ENCODE measurements around the gene NRG3.
"Not testable (repeated sequence)": the region's sequence is repeated elsewhere in the genome, so short reads cannot be mapped to it uniquely, and the experiment has no call there.

The NRG3 gene

GRCh38 chr10:82040336-82040735 is 165.3 kb downstream of the NRG3 start:
- Histone ChIP-seq H3K27me3 (ENCODE audit: insufficient read depth, low read length) (no peaks in the 10 kb centered on the region), H3K4me2 (ENCODE audit: low read length) (no peak overlapping the region), H3K4me1 (ENCODE audit: control insufficient read depth in 1 of 2, insufficient read depth in 2 of 2, low read length in 2 of 2) (no peaks in the 10 kb centered on the region), H4K8ac (ENCODE audit: low read depth, low read length) (no peak overlapping the region), H3K79me2 (ENCODE audit: control insufficient read depth, insufficient read depth, low read length, poor library complexity) (no peaks in the 10 kb centered on the region), H3K18ac (ENCODE audit: low read length) (no peak overlapping the region), H4K91ac (ENCODE audit: low read depth, low read length) (no peak overlapping the region), H3K79me1 (ENCODE audit: low read length) (no peaks in the 10 kb centered on the region), H3K4me3 (ENCODE audit: low read depth, low read length) (no peak overlapping the region), H3K36me3 (ENCODE audit: control insufficient read depth in 1 of 2, insufficient read depth in 2 of 2, low read length in 2 of 2) (no peaks in the 10 kb centered on the region), H3K9me3 (ENCODE audit: insufficient read depth, low read depth, low read length) (no peaks in the 10 kb centered on the region), H2BK5ac (ENCODE audit: low read depth, low read length, poor library complexity) (no peak overlapping the region), H3K23ac (ENCODE audit: low read length) (no peak overlapping the region), H3K14ac (ENCODE audit: low read length) (no peak overlapping the region), H2AFZ (ENCODE audit: insufficient read depth, low read length, poor library complexity) (no peak overlapping the region), H3K4ac (ENCODE audit: low read depth, low read length) (no peak overlapping the region), H2AK5ac (ENCODE audit: low read length) (no peak overlapping the region), H3K27ac (ENCODE audit: low read depth, low read length) (no peak overlapping the region), H3K9ac (ENCODE audit: low read length) (no peak overlapping the region), H2BK12ac (ENCODE audit: low read length) (no peak overlapping the region), H4K12ac (ENCODE audit: low read depth, low read length) (no peak overlapping the region), H2BK120ac (ENCODE audit: insufficient read depth, low read length, poor library complexity) (no peak overlapping the region)
- no peak for DNase-seq
- WGBS (ENCODE audit: extremely low coverage, insufficient coverage, insufficient read length): no CpG with 5 or more reads among the region's 1 CpG

GRCh38 chr10:82041018-82041417 is 166.0 kb downstream of the NRG3 start:
- H2AK5ac ChIP-seq (ENCODE audit: low read length): no peak overlapping the region
- no peak overlapping the region for H3K4me3 ChIP-seq (ENCODE audit: low read depth, low read length)
- no peak overlapping the region for H4K12ac ChIP-seq (ENCODE audit: low read depth, low read length)
- H3K36me3 ChIP-seq (ENCODE audit: control insufficient read depth in 1 of 2, insufficient read depth in 2 of 2, low read length in 2 of 2): no peaks in the 10 kb centered on the region
- H3K4me2 ChIP-seq (ENCODE audit: low read length): no peak overlapping the region
- no peaks in the 10 kb centered on the region for H3K4me1 ChIP-seq (ENCODE audit: control insufficient read depth in 1 of 2, insufficient read depth in 2 of 2, low read length in 2 of 2)
- no peaks in the 10 kb centered on the region for H3K79me2 ChIP-seq (ENCODE audit: control insufficient read depth, insufficient read depth, low read length, poor library complexity)
- no peaks in the 10 kb centered on the region for H3K9me3 ChIP-seq (ENCODE audit: insufficient read depth, low read depth, low read length)
- H3K18ac ChIP-seq (ENCODE audit: low read length): no peak overlapping the region
- no peak overlapping the region for H4K91ac ChIP-seq (ENCODE audit: low read depth, low read length)
- H3K14ac ChIP-seq (ENCODE audit: low read length): no peak overlapping the region
- no peak overlapping the region for H2AFZ ChIP-seq (ENCODE audit: insufficient read depth, low read length, poor library complexity)
- H3K4ac ChIP-seq (ENCODE audit: low read depth, low read length): no peak overlapping the region
- H4K8ac ChIP-seq (ENCODE audit: low read depth, low read length): no peak overlapping the region
- no peak overlapping the region for H2BK5ac ChIP-seq (ENCODE audit: low read depth, low read length, poor library complexity)
- H3K9ac ChIP-seq (ENCODE audit: low read length): no peak overlapping the region
- no peak overlapping the region for H3K23ac ChIP-seq (ENCODE audit: low read length)
- no peak overlapping the region for H2BK12ac ChIP-seq (ENCODE audit: low read length)
- no peak overlapping the region for H3K27ac ChIP-seq (ENCODE audit: low read depth, low read length)
- H2BK120ac ChIP-seq (ENCODE audit: insufficient read depth, low read length, poor library complexity): no peak overlapping the region
- no peaks in the 10 kb centered on the region for H3K27me3 ChIP-seq (ENCODE audit: insufficient read depth, low read length)
- WGBS (ENCODE audit: extremely low coverage, insufficient coverage, insufficient read length): no CpG with 5 or more reads among the region's 2 CpGs
- no peak for DNase-seq
- no peaks in the 10 kb centered on the region for H3K79me1 ChIP-seq (ENCODE audit: low read length)

- no CpG with 5 or more reads among the region's 1 CpG for WGBS (ENCODE audit: extremely low coverage, insufficient coverage, insufficient read length)
- Histone ChIP-seq H2AFZ (ENCODE audit: insufficient read depth, low read length, poor library complexity) (no peak overlapping the region), H2BK12ac (ENCODE audit: low read length) (no peak overlapping the region), H3K4me2 (ENCODE audit: low read length) (no peak overlapping the region), H2BK5ac (ENCODE audit: low read depth, low read length, poor library complexity) (no peak overlapping the region), H3K18ac (ENCODE audit: low read length) (no peak overlapping the region), H4K91ac (ENCODE audit: low read depth, low read length) (no peak overlapping the region), H3K27ac (ENCODE audit: low read depth, low read length) (no peak overlapping the region), H3K4me3 (ENCODE audit: low read depth, low read length) (no peak overlapping the region), H3K4me1 (ENCODE audit: control insufficient read depth in 1 of 2, insufficient read depth in 2 of 2, low read length in 2 of 2) (no peaks in the 10 kb centered on the region), H2AK5ac (ENCODE audit: low read length) (no peak overlapping the region), H3K79me1 (ENCODE audit: low read length) (no peaks in the 10 kb centered on the region), H3K27me3 (ENCODE audit: insufficient read depth, low read length) (no peaks in the 10 kb centered on the region), H3K14ac (ENCODE audit: low read length) (no peak overlapping the region), H3K79me2 (ENCODE audit: control insufficient read depth, insufficient read depth, low read length, poor library complexity) (no peaks in the 10 kb centered on the region), H3K36me3 (ENCODE audit: control insufficient read depth in 1 of 2, insufficient read depth in 2 of 2, low read length in 2 of 2) (no peaks in the 10 kb centered on the region), H2BK120ac (ENCODE audit: insufficient read depth, low read length, poor library complexity) (no peak overlapping the region), H3K9ac (ENCODE audit: low read length) (no peak overlapping the region), H3K9me3 (ENCODE audit: insufficient read depth, low read depth, low read length) (no peaks in the 10 kb centered on the region), H4K8ac (ENCODE audit: low read depth, low read length) (no peak overlapping the region), H3K4ac (ENCODE audit: low read depth, low read length) (no peak overlapping the region), H3K23ac (ENCODE audit: low read length) (no peak overlapping the region), H4K12ac (ENCODE audit: low read depth, low read length) (no peak overlapping the region)
- DNase-seq: no peak
These were observed 181.4 kb downstream of the NRG3 start for GRCh38 chr10:82056391-82056790.

GRCh38 chr10:82067192-82067591 is 192.2 kb downstream of the NRG3 start:
- H4K8ac ChIP-seq (ENCODE audit: low read depth, low read length); H3K27ac ChIP-seq (ENCODE audit: low read depth, low read length); H3K79me1 ChIP-seq (ENCODE audit: low read length); H3K14ac ChIP-seq (ENCODE audit: low read length); H3K4me3 ChIP-seq (ENCODE audit: low read depth, low read length); H3K9ac ChIP-seq (ENCODE audit: low read length); H2AFZ ChIP-seq (ENCODE audit: insufficient read depth, low read length, poor library complexity); H2BK5ac ChIP-seq (ENCODE audit: low read depth, low read length, poor library complexity); H3K23ac ChIP-seq (ENCODE audit: low read length); H2BK12ac ChIP-seq (ENCODE audit: low read length); DNase-seq; H3K27me3 ChIP-seq (ENCODE audit: insufficient read depth, low read length); H3K9me3 ChIP-seq (ENCODE audit: insufficient read depth, low read depth, low read length); H4K91ac ChIP-seq (ENCODE audit: low read depth, low read length); H3K4me2 ChIP-seq (ENCODE audit: low read length); H2AK5ac ChIP-seq (ENCODE audit: low read length); H3K36me3 ChIP-seq (ENCODE audit: control insufficient read depth in 1 of 2, insufficient read depth in 2 of 2, low read length in 2 of 2); H4K12ac ChIP-seq (ENCODE audit: low read depth, low read length); H2BK120ac ChIP-seq (ENCODE audit: insufficient read depth, low read length, poor library complexity); H3K18ac ChIP-seq (ENCODE audit: low read length); H3K79me2 ChIP-seq (ENCODE audit: control insufficient read depth, insufficient read depth, low read length, poor library complexity); H3K4me1 ChIP-seq (ENCODE audit: control insufficient read depth in 1 of 2, insufficient read depth in 2 of 2, low read length in 2 of 2); H3K4ac ChIP-seq (ENCODE audit: low read depth, low read length): not testable (repeated sequence)
- WGBS (ENCODE audit: extremely low coverage, insufficient coverage, insufficient read length): no CpG with 5 or more reads among the region's 6 CpGs
